NCI-H1092 treated with DMSO at 0.1 percent for 48 hours (cell line): Measurements from ENCODE around the gene CIRBP.

ENCODE experiments used
- DNase-seq: peaks from one replicate; lab custom pipeline; 2025; lab: John Stamatoyannopoulos, UW

Gene CIRBP

GRCh38 chr19:1244693-1245451 is 24.3 kb upstream of the CIRBP start:
- DNase-seq: no peak

- no peak for DNase-seq
Measured at GRCh38 chr19:1245494-1246264, 23.5 kb upstream of the CIRBP start.

GRCh38 chr19:1246265-1247087 is 22.7 kb upstream of the CIRBP start:
- DNase-seq: peak; percentile 10

DNA sequence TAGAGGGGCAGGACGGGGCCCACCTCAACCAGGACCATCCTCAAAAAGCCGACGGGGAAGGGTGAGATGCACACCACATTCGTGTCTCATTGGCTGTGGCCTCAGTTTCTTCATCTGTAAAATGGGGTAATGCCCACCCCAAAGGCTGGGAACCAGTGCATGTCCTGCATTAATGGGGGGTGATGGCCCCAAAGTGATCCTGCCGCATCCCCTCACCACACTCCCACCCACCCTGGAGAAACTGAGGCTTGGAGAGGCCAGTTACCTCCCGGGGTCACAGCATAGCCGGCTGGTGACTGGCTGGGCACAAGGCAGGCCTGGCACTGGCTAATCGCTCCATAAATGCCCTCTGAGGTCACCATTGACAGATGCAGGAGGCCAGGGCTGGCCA is 21.4 kb upstream of the CIRBP start:
- DNase-seq: no peak

- DNase-seq: peak; percentile 58
Measured at GRCh38 chr19:1248139-1248785, 20.9 kb upstream of the CIRBP start, which contains the start of gene MIDN. TSS of gene MIDN (plus strand) at chr19:1248583. CDS start at chr19:1250297, 1,714 bp downstream.

DNA sequence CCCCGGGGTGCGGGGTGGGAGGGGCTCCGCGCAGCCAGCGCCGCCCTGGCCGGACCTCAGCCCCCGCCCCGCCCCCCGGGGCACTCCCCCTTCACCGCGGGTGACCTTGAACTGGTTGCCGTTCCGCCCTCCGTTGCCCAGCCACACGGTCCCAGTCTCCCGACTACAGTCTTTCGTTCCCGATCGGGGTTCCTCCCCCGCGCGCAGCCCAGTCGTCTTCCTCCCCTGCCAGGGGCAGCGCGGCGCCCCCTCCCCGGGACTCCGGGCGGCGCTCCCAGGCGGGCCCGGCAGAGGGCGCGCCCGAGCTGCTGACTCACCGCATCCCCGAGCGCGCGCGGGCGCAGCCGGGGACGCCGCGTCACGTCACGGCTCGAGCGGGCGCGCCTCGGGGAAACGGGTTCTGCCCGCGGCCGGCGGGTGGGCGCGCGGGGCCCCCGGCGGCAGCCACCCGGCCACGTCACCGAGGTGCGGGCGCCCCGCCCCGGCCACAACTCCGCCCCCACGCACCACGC is 20.3 kb upstream of the CIRBP start:
- DNase-seq: peak; percentile 73

DNA sequence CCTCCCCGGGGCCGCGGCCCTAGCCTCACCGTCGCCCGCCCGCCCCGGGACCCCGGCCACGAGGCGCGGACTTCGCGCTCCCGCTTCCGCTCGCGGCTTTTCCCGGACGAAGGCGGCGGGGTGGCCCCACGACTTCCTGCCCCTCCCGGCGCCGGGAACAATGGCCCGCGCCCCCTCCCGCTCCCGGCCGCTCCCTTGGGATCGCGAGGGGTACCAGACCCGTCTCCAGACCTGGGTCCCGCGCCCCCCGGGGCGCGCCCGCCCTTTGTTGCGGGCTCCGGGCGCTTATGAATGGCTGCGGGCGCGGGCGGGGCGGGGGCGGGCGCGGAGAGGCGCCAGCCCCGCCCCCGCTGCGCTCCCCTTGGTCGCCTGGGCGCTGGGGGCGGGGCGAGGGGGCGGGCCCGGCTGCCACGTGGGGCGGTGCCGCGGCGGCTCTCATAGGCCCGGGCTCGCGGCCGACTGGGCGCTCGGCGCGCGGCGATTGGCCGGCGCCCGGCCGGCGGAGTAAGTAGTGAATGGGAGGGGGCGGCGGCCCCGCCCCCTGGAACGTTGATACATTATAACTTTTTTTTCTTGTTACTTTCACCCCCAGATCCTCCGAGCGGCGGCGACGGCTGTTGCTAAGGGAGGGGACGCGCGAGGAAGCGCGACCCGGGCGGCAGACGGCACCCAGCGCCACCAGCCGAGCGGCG is 19.7 kb upstream of the CIRBP start:
- DNase-seq: peak; percentile 93

GRCh38 chr19:1249990-1250436 is 19.1 kb upstream of the CIRBP start:
- DNase-seq: no peak

GRCh38 chr19:1250437-1251260 is 18.5 kb upstream of the CIRBP start:
- DNase-seq: peak; percentile 77

DNA sequence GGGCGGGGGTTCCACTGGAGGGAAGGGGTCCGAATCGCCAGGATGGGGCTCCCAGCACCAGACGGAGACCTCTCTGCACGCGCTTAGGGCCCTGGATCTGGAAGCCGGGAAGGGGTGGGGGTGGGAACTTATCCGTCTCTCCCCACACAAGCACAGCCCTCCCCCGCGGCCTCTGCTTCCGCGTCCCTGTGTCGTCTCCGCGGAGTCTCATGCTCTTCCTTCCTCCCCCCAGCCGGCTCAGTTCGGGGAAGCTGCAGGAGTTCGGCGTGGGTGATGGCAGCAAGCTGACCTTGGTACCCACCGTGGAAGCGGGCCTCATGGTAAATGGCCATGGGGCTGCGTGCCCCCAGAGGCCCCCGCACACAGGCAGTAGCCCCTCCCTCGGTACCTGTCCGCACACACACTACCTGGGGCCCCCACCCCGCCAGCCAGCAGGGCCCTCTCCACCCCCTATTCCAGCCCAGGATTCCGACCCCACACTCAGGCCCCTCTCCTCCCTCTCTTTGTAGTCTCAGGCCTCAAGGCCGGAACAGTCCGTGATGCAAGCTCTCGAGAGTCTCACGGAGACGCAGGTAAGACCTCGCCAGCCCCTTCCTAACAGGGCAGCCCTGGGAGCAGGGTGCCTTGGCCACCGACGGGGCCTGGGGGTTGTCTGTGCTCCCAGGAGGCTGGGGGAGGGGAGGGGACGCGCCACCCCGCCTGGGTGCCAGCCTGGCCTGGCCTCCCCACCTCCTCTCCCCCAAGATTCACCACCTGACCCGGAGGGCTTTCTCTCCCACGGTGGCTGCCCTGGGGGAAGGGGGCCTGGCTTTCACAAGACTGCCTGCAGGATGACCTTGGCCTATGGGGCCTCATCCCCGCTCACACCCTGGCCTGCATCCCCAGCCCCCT is 17.6 kb upstream of the CIRBP start:
- DNase-seq: peak; percentile 25

GRCh38 chr19:1252221-1252820 is 16.8 kb upstream of the CIRBP start:
- DNase-seq: no peak

- peak; percentile 51 for DNase-seq
Measured at GRCh38 chr19:1252821-1253513, 16.2 kb upstream of the CIRBP start.

DNA sequence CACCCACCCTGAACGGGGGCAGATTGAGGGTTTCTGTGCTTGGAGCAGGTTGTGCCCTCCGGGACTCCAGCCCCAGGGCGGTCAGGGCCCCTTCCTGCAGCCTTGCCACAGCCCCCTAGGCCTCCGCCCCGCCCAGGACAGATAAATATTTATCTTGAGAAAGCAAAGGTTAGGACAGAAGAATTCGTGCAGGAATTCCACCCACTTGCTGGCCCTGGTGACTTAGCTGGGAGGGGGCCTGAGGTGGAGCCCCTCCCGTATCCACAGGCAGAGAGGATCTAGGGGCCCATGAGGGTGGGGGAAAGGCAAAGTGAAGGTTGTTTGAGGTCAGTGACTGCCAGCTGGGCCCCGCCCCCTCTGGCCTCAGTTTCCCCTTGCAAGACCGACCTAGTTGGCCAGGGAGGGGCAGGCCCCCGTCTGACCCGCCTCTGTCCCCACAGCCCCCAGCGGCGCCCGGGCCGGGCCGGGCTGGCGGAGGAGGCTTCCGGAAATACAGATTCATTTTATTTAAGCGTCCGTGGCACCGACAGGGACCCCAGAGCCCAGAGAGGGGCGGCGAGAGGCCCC is 15.5 kb upstream of the CIRBP start:
- no peak for DNase-seq

GRCh38 chr19:1254081-1254527 is 15.0 kb upstream of the CIRBP start:
- DNase-seq: no peak

DNA sequence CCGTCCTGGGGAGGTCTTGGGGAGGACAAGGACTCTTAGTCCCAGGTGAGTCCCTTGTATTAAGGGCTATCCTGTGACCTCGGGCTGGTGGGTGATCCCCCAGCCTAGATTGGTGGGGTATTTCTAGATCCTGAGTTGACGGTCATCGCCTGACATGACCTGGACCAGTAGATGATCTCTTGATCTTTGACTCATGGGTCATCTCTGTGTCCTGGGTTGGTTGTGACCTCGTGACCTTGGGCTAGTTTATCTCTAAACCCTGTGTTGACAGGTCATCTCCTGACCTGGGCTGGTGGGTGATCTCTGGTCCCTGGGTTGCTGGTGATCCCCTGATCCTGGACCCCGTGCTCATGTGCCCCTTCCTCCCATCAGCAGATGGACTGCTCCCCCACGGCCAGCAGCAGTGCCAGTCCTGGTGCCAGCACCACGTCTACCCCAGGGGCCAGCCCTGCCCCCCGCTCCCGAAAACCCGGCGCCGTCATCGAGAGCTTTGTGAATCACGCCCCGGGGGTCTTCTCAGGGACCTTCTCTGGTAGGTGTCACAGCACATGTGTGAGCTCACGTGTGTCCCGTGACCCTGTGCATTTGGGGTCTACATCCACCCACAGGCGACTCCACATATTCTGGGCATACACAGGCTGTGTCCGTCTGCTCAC is 14.5 kb upstream of the CIRBP start:
- DNase-seq: no peak

DNA sequence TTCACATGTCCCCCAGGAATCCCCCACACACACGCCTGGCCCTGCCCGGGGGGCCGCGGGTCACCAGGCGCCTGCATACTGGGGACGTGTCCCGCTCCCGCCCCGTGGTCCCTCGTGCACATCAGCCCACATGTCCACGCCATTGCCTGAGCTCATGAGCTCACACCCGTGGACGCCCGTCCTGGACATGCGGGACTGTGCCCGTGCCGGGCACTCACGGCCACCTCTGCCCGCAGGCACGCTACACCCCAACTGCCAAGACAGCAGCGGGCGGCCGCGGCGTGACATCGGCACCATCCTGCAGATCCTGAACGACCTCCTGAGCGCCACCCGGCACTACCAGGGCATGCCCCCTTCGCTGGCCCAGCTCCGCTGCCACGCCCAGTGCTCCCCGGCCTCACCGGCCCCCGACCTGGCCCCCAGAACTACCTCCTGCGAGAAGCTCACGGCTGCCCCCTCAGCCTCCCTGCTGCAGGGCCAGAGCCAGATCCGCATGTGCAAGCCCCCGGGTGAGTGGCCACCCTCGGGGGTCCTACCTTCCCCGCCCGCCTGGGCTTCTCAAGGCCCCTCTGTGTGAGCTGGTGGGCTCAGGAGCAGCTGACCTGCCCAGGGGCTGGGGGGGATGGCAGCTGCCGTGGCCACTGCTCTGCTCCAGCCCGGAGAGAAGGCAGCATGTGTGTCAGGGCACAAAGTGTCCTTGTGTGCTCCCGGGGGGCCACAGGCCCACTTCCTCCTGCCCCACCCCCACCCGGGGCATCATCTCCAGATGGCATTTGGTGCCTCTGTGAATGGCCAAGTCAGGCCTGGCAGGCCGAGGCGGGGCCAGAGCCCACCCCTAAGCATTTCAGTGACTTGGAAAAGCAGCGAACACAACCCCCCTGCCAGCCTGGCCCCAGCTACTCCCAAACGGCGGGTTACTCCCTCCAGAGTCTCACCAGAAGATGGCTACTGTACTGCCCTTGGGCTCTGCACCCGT is 13.7 kb upstream of the CIRBP start:
- no peak for DNase-seq
